DND-41 (cell line): Measurements from ENCODE around the gene PDLIM5.

Experiments
- CTCF ChIP-seq: IDR thresholded peaks from 2 replicates; pipeline ENCODE4 v1.5.1; 2012; ENCODE audit warnings: borderline replicate concordance, low read length, moderate library complexity, mild to moderate bottlenecking; ENCODE audit not compliant: poor library complexity, severe bottlenecking; ENCODE audit errors: extremely low read depth
- EZH2 ChIP-seq: IDR thresholded peaks from 3 replicates; pipeline ENCODE4 v1.6.1; 2012; ENCODE audit warnings: borderline replicate concordance, low read depth, mild to moderate bottlenecking, moderate library complexity, low read length, inconsistent platforms; ENCODE audit not compliant: severe bottlenecking

GRCh38 chr4:94714365-94715160 is 262.8 kb downstream of the PDLIM5 start:
- no peak for TF ChIP-seq CTCF
- TF ChIP-seq EZH2: no peak
